Urinary bladder (tissue), 4 donors: ENCODE results near the gene CLBA1. TPM values are rescaled to one million over a fixed set of nuclear protein-coding genes. Genes with fewer than 3 reads are reported as not detected.
"Not testable (repeated sequence)": the region's sequence is repeated elsewhere in the genome, so short reads cannot be mapped to it uniquely, and the experiment has no call there.

Source experiments
- DNase-seq: peaks from one replicate; pipeline ENCODE4 v3.0.0-alpha.2; 2015; ENCODE audit errors: extremely low spot score
- H3K27ac ChIP-seq: one replicate; pipeline ENCODE4 v1.5.1; 2013; ENCODE audit warnings: low read depth, mild to moderate bottlenecking, moderate library complexity
- H3K36me3 ChIP-seq: one replicate; pipeline ENCODE4 v1.6.1; 2013; ENCODE audit warnings: mild to moderate bottlenecking, moderate library complexity; ENCODE audit not compliant: insufficient read depth
- H3K4me1 ChIP-seq: one replicate; pipeline ENCODE4 v1.6.1; 2013; ENCODE audit warnings: mild to moderate bottlenecking, moderate library complexity; ENCODE audit not compliant: insufficient read depth
- H3K4me3 ChIP-seq: one replicate; pipeline ENCODE4 v1.5.1; 2013; ENCODE audit warnings: low read depth, low read length
- WGBS: extraction: QIAGEN DNeasy Blood & Tissue Kit; methylation state at CpG from one replicate; pipeline ENCODE4 v1.1.7; 2013; 5-methylcytosine and 5-hydroxymethylcytosine counted together
- polyA plus RNA-seq: library from polyadenylated mRNA; stranded (reverse); fragments of 200-250 nt; gene quantifications from one replicate; pipeline ENCODE4 v1.2.3, GENCODE V29; 2013
- total RNA-seq: library from RNA; depleted of rRNA; stranded (reverse); fragments of >200 nt; gene quantifications from one replicate; pipeline ENCODE4 v1.2.3, GENCODE V29; 2014
- donor health status: healthy with polysubstance abuse.
- donor health status: healthy.

The CLBA1 gene
- total and polyA plus RNA-seq, 2 donors, result 4.7 to 10.1 TPM

GRCh38 chr14:104943216-104944015, 42.2 kb upstream of the CLBA1 start:
- not testable (repeated sequence) for H3K4me1 ChIP-seq, H3K36me3 ChIP-seq, H3K27ac ChIP-seq, H3K4me3 ChIP-seq, DNase-seq
- WGBS, result 94% methylated on average over 29 of the region's 29 CpGs

GRCh38 chr14:104944016-104944308, 41.6 kb upstream of the CLBA1 start:
- not testable (repeated sequence) for H3K4me1 ChIP-seq, H3K36me3 ChIP-seq, H3K4me3 ChIP-seq, H3K27ac ChIP-seq, DNase-seq
- WGBS, result 92% methylated on average over 6 of the region's 6 CpGs

- H3K4me1 ChIP-seq, H3K4me3 ChIP-seq, DNase-seq, H3K36me3 ChIP-seq, H3K27ac ChIP-seq: not testable (repeated sequence)
- WGBS, result 95% methylated on average over 29 of the region's 29 CpGs
These were observed 41.0 kb upstream of the CLBA1 start for GRCh38 chr14:104944436-104945205.

- H3K4me3 ChIP-seq, H3K36me3 ChIP-seq, DNase-seq, H3K4me1 ChIP-seq, H3K27ac ChIP-seq: not testable (repeated sequence)
- 96% methylated on average over 20 of the region's 20 CpGs for WGBS
These were observed 40.3 kb upstream of the CLBA1 start for GRCh38 chr14:104945266-104945665.

DNA sequence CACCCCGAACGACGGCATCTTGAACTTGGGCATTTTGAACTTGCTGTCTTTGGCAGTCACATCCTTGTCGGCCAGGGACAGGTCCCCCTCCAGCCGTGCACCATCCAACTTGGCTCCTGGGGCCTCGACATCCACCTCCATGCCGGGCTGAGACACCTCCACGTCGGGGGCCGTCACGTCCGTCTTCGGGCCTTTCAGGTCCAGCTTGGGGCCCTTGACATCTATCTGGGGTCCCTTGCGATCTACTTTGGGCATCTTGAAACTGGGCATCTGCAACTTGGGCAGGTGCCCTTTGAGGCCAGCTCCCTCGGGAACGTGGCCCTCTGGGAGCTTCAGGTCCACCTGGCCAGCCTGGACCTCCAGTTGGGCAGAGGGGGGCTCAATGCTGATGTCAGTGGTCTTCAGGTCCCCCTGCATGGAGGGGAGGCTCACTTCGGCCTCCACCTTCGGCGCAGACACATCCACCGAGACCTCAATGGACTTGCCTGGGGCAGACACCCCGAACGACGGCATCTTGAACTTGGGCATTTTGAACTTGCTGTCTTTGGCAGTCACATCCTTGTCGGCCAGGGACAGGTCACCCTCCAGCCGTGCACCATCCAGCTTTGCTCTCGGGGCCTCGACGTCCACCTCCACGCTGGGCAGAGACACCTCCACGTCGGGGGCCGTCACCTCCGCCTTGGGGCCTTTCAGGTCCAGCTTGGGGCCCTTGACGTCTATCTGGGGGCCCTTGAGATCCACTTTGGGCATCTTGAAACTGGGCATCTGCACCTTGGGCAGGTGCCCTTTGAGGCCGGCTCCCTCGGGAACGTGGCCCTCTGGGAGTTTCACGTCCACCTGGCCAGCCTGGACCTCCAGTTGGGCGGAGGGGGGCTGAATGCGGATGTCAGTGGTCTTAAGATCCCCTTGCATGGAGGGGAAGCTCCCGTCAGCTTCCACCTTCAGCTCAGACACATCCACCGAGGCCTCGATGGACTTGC, 39.3 kb upstream of the CLBA1 start:
- H3K36me3 ChIP-seq, H3K27ac ChIP-seq, DNase-seq, H3K4me3 ChIP-seq, H3K4me1 ChIP-seq: not testable (repeated sequence)
- WGBS, result 94% methylated on average over 43 of the region's 43 CpGs

DNA sequence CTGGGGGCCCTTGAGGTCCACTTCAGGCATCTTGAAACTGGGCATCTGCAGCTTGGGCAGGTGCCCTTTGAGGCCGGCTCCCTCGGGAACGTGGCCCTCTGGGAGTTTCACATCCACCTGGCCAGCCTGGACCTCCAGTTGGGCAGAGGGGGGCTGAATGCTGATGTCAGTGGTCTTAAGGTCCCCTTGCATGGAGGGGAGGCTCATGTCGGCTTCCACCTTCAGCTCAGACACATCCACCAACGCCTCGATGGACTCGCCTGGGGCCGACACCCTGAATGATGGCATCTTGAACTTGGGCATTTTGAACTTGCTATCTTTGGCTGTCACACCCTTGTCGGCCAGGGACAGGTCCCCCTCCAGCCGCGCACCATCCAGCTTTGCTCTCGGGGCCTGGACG, 38.4 kb upstream of the CLBA1 start:
- H3K36me3 ChIP-seq, H3K4me1 ChIP-seq, H3K4me3 ChIP-seq, H3K27ac ChIP-seq, DNase-seq: not testable (repeated sequence)
- 95% methylated on average over 13 of the region's 13 CpGs for WGBS

DNA sequence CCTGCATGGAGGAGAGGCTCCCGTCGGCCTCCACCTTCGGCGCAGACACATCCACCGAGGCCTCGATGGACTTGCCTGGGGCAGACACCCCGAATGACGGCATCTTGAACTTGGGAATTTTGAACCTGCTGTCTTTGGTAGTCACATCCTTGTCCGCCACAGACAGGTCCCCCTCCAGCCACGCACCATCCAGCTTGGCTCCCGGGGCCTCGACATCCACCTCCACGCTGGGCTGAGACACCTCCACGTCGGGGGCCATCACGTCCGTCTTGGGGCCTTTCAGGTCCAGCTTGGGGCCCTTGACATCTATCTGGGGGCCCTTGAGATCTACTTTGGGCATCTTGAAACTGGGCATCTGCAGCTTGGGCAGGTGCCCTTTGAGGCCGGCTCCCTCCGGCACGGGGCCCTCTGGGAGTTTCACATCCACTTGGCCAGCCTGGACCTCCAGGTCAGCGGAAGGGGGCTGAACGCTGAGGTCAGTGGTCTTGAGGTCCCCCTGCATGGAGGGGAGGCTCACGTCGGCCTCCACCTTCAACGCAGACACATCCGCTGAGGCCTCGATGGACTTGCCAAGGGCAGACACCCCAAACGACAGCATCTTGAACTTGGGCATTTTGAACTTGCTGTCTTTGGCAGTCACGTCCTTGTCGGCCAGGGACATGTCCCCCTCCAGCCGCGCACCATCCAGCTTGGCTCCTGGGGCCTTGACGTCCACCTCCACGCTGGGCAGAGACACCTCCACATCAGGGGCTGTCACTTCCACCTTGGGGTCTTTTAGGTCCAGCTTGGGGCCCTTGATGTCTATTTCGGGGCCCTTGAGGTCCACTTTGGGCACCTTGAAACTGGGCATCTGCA, 37.5 kb upstream of the CLBA1 start:
- H3K27ac ChIP-seq, DNase-seq, H3K4me3 ChIP-seq, H3K4me1 ChIP-seq, H3K36me3 ChIP-seq: not testable (repeated sequence)
- 93% methylated on average over 35 of the region's 35 CpGs for WGBS

DNA sequence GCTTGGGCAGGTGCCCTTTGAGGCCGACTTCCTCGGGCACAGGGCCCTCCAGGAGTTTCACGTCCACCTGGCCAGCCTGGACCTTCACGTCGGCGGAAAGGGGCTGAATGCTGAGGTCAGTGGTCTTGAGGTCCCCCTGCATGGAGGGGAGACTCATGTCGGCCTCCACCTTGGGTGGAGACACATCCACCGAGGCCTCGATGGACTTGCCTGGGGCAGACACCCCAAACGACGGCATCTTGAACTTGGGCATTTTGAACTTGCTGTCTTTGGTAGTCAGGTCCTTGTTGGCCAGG, 36.9 kb upstream of the CLBA1 start:
- 95% methylated on average over 11 of the region's 11 CpGs for WGBS
- DNase-seq, result no peak
- Histone ChIP-seq H3K27ac (no peak overlapping the region), H3K36me3 (no peaks in the 10 kb centered on the region), H3K4me3 (no peak overlapping the region), H3K4me1 (no peaks in the 10 kb centered on the region)

DNA sequence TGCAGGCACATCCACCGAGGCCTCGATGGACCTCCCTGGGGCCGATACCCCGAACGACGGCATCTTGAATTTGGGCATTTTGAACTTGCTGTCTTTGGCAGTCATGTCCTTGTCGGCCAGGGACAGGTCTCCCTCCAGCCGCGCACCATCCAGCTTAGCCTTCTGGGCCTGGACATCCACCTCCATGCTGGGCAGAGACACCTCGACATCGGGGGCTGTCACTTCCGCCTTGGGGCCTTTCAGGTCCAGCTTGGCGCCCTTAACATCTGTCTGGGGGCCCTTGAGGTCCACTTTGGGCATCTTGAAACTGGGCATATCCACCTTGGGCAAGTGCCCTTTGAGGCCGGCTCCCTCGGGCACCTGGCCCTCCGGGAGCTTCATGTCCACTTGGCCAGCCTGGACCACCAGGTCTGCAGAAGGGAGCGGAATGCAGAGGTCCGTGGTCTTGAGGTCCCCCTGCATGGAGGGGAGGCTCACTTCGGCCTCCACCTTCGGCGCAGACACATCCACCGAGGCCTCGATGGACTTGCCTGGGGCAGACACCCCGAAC, 36.1 kb upstream of the CLBA1 start:
- not testable (repeated sequence) for DNase-seq, H3K27ac ChIP-seq, H3K4me1 ChIP-seq, H3K36me3 ChIP-seq, H3K4me3 ChIP-seq
- WGBS, result 97% methylated on average over 23 of the region's 24 CpGs

DNA sequence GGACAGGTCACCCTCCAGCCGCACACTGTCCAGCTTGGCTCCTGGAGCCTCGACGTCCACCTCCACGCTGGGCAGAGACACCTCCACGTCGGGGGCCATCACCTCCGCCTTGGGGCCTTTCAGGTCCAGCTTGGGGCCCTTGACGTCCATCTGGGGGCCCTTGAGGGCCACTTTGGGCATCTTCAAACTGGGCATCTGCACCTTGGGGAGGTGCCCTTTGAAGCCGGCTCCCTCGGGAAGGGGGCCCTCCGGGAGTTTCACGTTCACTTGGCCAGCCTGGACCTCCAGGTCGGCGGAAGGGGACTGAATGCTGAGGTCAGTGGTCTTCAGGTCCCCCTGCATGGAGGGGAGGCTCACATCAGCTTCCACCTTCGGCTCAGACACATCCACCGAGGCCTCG, 35.6 kb upstream of the CLBA1 start:
- no peaks in the 10 kb centered on the region for H3K4me1 ChIP-seq
- no peak for DNase-seq
- H3K4me3 ChIP-seq, result no peak overlapping the region
- H3K27ac ChIP-seq, result no peak overlapping the region
- H3K36me3 ChIP-seq, result no peaks in the 10 kb centered on the region
- WGBS, result 95% methylated on average over 17 of the region's 17 CpGs

GRCh38 chr14:104950701-104951100, 34.9 kb upstream of the CLBA1 start:
- not testable (repeated sequence) for H3K27ac ChIP-seq, H3K4me3 ChIP-seq, H3K4me1 ChIP-seq, H3K36me3 ChIP-seq, DNase-seq
- 94% methylated on average over 15 of the region's 15 CpGs for WGBS

GRCh38 chr14:104951863-104952657, 33.5 kb upstream of the CLBA1 start:
- 94% methylated on average over 28 of the region's 28 CpGs for WGBS
- H3K4me3 ChIP-seq, DNase-seq, H3K4me1 ChIP-seq, H3K36me3 ChIP-seq, H3K27ac ChIP-seq: not testable (repeated sequence)
